MM.1S (cell line): Measurements from ENCODE around the gene ZNF710.

ENCODE experiments used
- EZH2 ChIP-seq: fragments of 300-600 bp; sonication (generic); optimal IDR thresholded peaks from 2 replicates; pipeline ENCODE3; 2017; ENCODE audit warnings: low read depth, mild to moderate bottlenecking, antibody characterized with exemption, low read length, mixed read lengths
- EZH2phosphoT487 ChIP-seq: fragments of 300-600 bp; sonication (generic); IDR thresholded peaks from 2 replicates; pipeline ENCODE4 v1.6.1; 2018; ENCODE audit warnings: antibody characterized with exemption, low read length
- TF ChIP-seq, protein P1 (sequence below): fragments of 300-600 bp; sonication (generic); IDR thresholded peaks from 2 replicates; pipeline ENCODE4 v1.5.1; 2016; ENCODE audit warnings: antibody characterized with exemption, low read length, mixed read lengths

DNA sequence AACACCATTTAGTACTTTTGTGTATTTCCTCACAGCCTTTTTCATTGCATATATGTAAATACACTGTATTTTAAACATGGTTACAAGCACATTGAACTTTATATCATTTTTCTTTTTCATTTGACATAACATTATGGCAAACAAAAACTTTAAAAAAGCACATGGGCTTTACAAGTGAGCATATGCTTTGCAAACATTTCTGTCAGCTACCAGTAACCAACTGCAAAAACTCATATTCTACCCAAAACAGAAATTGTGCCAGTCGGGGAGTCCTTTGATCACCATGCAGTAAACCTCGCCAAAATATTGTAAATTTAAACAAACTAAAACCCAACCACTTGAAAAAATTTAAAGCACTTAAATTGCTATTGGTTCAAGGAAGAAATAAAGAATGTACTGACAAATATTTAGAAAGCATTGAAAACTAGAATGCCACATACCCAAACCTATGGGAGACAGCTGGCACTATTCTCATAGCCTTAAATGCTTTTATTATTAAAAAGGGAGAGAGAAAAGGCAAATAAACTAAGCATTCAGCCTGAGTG lies 24.4 kb downstream of the ZNF710 start:
- TF ChIP-seq, protein P1, sequence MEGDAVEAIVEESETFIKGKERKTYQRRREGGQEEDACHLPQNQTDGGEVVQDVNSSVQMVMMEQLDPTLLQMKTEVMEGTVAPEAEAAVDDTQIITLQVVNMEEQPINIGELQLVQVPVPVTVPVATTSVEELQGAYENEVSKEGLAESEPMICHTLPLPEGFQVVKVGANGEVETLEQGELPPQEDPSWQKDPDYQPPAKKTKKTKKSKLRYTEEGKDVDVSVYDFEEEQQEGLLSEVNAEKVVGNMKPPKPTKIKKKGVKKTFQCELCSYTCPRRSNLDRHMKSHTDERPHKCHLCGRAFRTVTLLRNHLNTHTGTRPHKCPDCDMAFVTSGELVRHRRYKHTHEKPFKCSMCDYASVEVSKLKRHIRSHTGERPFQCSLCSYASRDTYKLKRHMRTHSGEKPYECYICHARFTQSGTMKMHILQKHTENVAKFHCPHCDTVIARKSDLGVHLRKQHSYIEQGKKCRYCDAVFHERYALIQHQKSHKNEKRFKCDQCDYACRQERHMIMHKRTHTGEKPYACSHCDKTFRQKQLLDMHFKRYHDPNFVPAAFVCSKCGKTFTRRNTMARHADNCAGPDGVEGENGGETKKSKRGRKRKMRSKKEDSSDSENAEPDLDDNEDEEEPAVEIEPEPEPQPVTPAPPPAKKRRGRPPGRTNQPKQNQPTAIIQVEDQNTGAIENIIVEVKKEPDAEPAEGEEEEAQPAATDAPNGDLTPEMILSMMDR, result no peak
- TF ChIP-seq EZH2phosphoT487 (no peak), EZH2 (no peak)
